ENCODE measurements around the gene ISY1. TPM values are rescaled to one million over a fixed set of nuclear protein-coding genes. Genes with fewer than 3 reads are reported as not detected.
"Not testable (repeated sequence)": the region's sequence is repeated elsewhere in the genome, so short reads cannot be mapped to it uniquely, and the experiment has no call there.

ISY1 gene
- total and polyA plus RNA-seq, 8 donors = 29.1 to 60.0 (median 49.5) TPM

- ATAC-seq = peak; percentile 3
- intact Hi-C loops (cut with DNase I) = no loop called here
- Histone ChIP-seq H3K27me3 (no peaks in the 10 kb centered on the region), H3K4me1 (peaks cover 9 to 34% of the 10 kb centered on the region in 2 donors), H3K4me3 (peak overlapping the region; percentile 60 to 76), H3K9me3 (no peaks in the 10 kb centered on the region), H3K27ac (peak overlapping the region; percentile 96 to 97), H3K36me3 (peaks cover 0 to 45% of the 10 kb centered on the region in 2 donors)
- no peak for DNase-seq
- TF ChIP-seq, protein P1, sequence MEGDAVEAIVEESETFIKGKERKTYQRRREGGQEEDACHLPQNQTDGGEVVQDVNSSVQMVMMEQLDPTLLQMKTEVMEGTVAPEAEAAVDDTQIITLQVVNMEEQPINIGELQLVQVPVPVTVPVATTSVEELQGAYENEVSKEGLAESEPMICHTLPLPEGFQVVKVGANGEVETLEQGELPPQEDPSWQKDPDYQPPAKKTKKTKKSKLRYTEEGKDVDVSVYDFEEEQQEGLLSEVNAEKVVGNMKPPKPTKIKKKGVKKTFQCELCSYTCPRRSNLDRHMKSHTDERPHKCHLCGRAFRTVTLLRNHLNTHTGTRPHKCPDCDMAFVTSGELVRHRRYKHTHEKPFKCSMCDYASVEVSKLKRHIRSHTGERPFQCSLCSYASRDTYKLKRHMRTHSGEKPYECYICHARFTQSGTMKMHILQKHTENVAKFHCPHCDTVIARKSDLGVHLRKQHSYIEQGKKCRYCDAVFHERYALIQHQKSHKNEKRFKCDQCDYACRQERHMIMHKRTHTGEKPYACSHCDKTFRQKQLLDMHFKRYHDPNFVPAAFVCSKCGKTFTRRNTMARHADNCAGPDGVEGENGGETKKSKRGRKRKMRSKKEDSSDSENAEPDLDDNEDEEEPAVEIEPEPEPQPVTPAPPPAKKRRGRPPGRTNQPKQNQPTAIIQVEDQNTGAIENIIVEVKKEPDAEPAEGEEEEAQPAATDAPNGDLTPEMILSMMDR (IDR thresholded peaks at IDR 0.05) = no peak
Observed at GRCh38 chr3:129161860-129162271, 1.0 kb upstream of the ISY1 start.

GRCh38 chr3:129144786-129145185 lies 16.1 kb downstream of the ISY1 start:
- peaks cover 0 to 89% of the 10 kb centered on the region in 2 donors for H3K36me3 ChIP-seq
- TF ChIP-seq, protein P1 (IDR thresholded peaks at IDR 0.05) = no peak
- intact Hi-C loops (cut with DNase I) = no loop called here

DNA sequence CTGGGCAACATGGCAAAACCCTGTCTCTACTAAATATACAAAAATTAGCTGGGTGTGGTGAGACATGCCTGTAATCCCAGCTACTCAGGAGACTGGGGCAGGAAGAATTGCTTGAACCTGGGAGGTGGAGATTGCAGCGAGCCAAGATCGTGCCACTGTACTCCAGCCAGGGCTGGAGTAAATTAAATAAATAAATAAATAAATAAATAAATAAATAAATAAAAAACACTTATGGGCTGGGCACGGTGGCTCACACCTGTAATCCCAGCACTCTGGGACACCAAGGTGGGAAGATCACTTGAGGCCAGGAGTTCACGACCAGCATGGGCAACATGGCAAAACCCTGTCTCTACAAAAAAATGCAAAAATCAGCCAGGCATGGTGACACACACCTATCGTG lies 19.9 kb downstream of the ISY1 start:
- DNase-seq; H3K4me1 ChIP-seq; ATAC-seq; H3K27me3 ChIP-seq; H3K27ac ChIP-seq; H3K4me3 ChIP-seq; H3K9me3 ChIP-seq; intact Hi-C loops (cut with DNase I): not testable (repeated sequence)
- peaks cover 0 to 96% of the 10 kb centered on the region in 2 donors for H3K36me3 ChIP-seq

More at GRCh38 chr3:129144786-129145185, 16.1 kb downstream of the ISY1 start:
- no peak overlapping the region for H3K27ac ChIP-seq
- no peaks in the 10 kb centered on the region for H3K27me3 ChIP-seq
- ATAC-seq (no peak), DNase-seq (no peak)
- H3K9me3 ChIP-seq = no peaks in the 10 kb centered on the region
- H3K4me3 ChIP-seq = no peak overlapping the region
- no peaks in the 10 kb centered on the region for H3K4me1 ChIP-seq

DNA sequence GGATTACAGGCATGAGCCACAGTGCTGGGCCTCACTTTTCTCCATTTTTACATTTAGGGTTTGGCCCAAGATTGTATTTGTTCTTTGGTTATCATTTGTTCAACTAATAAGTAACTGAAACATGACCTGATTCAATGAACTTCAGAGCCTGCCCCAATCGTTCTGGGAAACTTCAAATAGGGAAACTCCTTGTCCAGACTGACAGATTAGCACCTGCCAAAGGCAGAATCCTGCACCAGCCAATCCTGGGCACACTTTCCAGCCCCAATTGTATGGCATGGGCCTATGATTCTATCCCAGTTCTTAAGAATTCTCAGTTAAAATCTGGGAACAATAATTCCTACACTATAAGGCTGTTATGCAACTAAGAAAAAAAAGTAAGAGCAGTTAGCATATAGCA lies 21.0 kb downstream of the ISY1 start:
- DNase-seq = no peak
- H3K4me3 ChIP-seq = no peak overlapping the region

GRCh38 chr3:129136275-129136674 lies 24.6 kb downstream of the ISY1 start:
- H3K4me1 ChIP-seq; intact Hi-C loops (cut with DNase I); ATAC-seq; H3K27ac ChIP-seq; H3K4me3 ChIP-seq; H3K9me3 ChIP-seq; DNase-seq; H3K27me3 ChIP-seq: not testable (repeated sequence)
- peaks cover 0 to 99% of the 10 kb centered on the region in 2 donors for H3K36me3 ChIP-seq

More for the DNA sequence above, 21.0 kb downstream of the ISY1 start:
- no peaks in the 10 kb centered on the region for H3K4me1 ChIP-seq
- intact Hi-C loops (cut with DNase I) = no loop called here
- H3K36me3 ChIP-seq = peaks cover 0 to 97% of the 10 kb centered on the region in 2 donors
- no peak for ATAC-seq
- TF ChIP-seq, protein P1 (IDR thresholded peaks at IDR 0.05) = no peak
- no peaks in the 10 kb centered on the region for H3K9me3 ChIP-seq
- no peaks in the 10 kb centered on the region for H3K27me3 ChIP-seq
- no peak overlapping the region for H3K27ac ChIP-seq

- Histone ChIP-seq H3K4me3 (no peak overlapping the region), H3K36me3 (peaks cover 6 to 100% of the 10 kb centered on the region in 2 donors)
Observed at GRCh38 chr3:129132097-129132866, 28.6 kb downstream of the ISY1 start.

More at GRCh38 chr3:129132097-129132866, 28.6 kb downstream of the ISY1 start:
- Histone ChIP-seq H3K27me3 (no peaks in the 10 kb centered on the region), H3K27ac (no peak overlapping the region), H3K9me3 (no peaks in the 10 kb centered on the region), H3K4me1 (no peaks in the 10 kb centered on the region)
- DNase-seq (no peak), ATAC-seq (no peak)
- intact Hi-C loops (cut with DNase I) = no loop called here
- TF ChIP-seq, protein P1 (IDR thresholded peaks at IDR 0.05) = no peak
